Tracheal epithelial cell (primary cell): ENCODE measurements around the gene NUDT11. TPM values are rescaled to one million over a fixed set of nuclear protein-coding genes. Genes with fewer than 3 reads are reported as not detected.

Experiments used
- total RNA-seq: library from RNA; depleted of rRNA; stranded (reverse); fragments of >200 nt; gene quantifications from 2 replicates; pipeline ENCODE4 v1.2.1, GENCODE V29; 2014

NUDT11 gene
- total RNA-seq = 8.9 and 9.6 TPM in 2 replicates

DNA sequence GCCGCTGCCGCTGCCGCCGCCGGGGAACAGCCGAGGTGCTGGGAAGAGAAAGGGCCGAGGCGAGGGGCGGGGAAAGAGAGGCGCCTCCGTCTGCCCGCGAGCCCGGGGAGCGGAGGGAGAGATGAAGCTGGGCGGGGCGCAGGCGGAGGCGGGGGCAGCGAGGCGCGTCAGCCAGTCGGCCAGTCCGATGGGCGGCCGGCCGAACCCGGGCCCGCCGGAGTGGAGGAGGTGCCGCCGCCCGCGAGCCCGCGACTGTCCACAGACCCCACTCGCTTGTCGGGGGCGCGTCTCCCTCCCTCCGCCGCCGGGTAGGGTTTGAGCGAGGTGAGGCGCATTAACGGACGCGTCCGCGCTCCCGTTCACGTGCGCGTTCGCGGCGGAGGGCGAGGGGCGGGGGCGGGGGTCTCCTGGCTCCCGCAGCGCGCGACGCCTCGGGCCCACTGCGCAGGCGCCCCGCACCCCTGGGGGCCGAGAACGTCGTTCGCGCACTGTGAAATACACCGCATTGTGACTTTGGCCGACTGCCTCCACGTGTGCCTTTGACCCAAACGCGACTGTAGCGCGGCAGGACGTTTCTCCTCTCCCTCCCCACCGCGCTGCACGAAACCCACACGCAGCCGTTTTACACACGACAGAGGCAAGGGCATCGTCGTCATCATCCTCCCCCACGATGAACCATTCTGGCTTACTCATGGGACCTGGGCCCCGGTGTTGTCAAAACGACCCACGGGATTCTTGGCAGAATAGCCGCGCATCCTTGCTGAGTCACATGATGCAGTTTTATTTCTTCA, at the start of gene NUDT11:
NUDT11 (minus strand) TSS at position 92 of the 791 bp plus-strand sequence. CDS start 148 bp downstream, outside the sequence.

Other genes starting within 250 kb of the NUDT11 start
- 0.64 and 3.4 TPM in 2 replicates for gene NUDT10, start 163.8 kb downstream of the NUDT11 start, total RNA-seq
- gene CENPVL3, start 122.3 kb upstream of the NUDT11 start, total RNA-seq = under 0.01 TPM in 1 of 2 replicates, not detected in the other
- not detected in 2 replicates for gene CENPVL2, start 186.2 kb upstream of the NUDT11 start, total RNA-seq
- not detected in 2 replicates for gene CENPVL1, start 213.9 kb upstream of the NUDT11 start, total RNA-seq
- 1.3 and 1.7 TPM in 2 replicates for gene GSPT2, start 246.8 kb upstream of the NUDT11 start, total RNA-seq